Testis (tissue), 3 donors: ENCODE data around the gene IFT25. TPM values are rescaled to one million over a fixed set of nuclear protein-coding genes. Genes with fewer than 3 reads are reported as not detected.

Experiments used
- DNase-seq: peaks from one replicate; pipeline ENCODE4 v3.0.0-alpha.2; 2019
- H3K27ac ChIP-seq, 2 donors: fragments of 200-600 bp; sonication (generic); one replicate each; pipeline ENCODE4 v1.5.1; 2019
- H3K27me3 ChIP-seq: fragments of 200-600 bp; sonication (generic); one replicate; pipeline ENCODE4 v1.5.1; 2019
- H3K36me3 ChIP-seq: fragments of 200-600 bp; sonication (generic); one replicate; pipeline ENCODE4 v1.5.1; 2017; ENCODE audit warnings: low read depth; ENCODE audit errors: missing control alignments
- H3K4me1 ChIP-seq: fragments of 200-600 bp; sonication (generic); one replicate; pipeline ENCODE4 v1.5.1; 2019
- H3K4me3 ChIP-seq, 2 donors: fragments of 200-600 bp; sonication (generic); one replicate each; pipeline ENCODE4 v1.5.1; 2017 to 2019
- H3K9me3 ChIP-seq: fragments of 200-600 bp; sonication (generic); one replicate; pipeline ENCODE4 v1.5.1; 2017
- POLR2A ChIP-seq: fragments of 450-650 bp; IDR thresholded peaks from one replicate; pipeline ENCODE4 v1.6.1; 2017; ENCODE audit warnings: antibody characterized with exemption, mild to moderate bottlenecking, moderate library complexity
- WGBS, 2 donors: methylation state at CpG; one replicate each; pipeline ENCODE4 v1.1.5; 2018; 5-methylcytosine and 5-hydroxymethylcytosine counted together
- intact Hi-C: fragments of 100-400 bp; cut with DNase I; formaldehyde crosslinking; loops from one replicate; pipeline ENCODE4 v1.15.1; 2023; ENCODE audit warnings: low total_unique reads
- polyA plus RNA-seq: library from polyadenylated mRNA; stranded (reverse); fragments of 350-450 nt; fragmentation: Illumina TruSeq; extraction: RNeasy Lipid Tissue Mini Kit (QIAGEN cat#74804); gene quantifications from one replicate; pipeline ENCODE4 v1.2.3, GENCODE V29; 2014; ENCODE audit warnings: low read depth, low replicate concordance; ENCODE audit not compliant: insufficient read depth
- total RNA-seq, 2 donors: library from RNA; depleted of rRNA; stranded (reverse); fragments of >200 nt; gene quantifications; one replicate each; pipeline ENCODE4 v1.2.3, GENCODE V29; 2016
- TF ChIP-seq, protein P1 (sequence below), 3 experiments: fragments of 450-650 bp in 2 of 3; fragments of 200-600 bp in 1 of 3; sonication (generic) in 1 of 3; IDR thresholded peaks; one replicate each; pipeline ENCODE4 v1.5.1; 2016 to 2019; ENCODE audit warnings: antibody characterized with exemption in 3 of 3, mild to moderate bottlenecking in 2 of 3, moderate library complexity in 1 of 3

The IFT25 gene
- total and polyA plus RNA-seq, 3 donors from 2014 or later = 28.1 to 43.7 (median 34.1) TPM

DNA sequence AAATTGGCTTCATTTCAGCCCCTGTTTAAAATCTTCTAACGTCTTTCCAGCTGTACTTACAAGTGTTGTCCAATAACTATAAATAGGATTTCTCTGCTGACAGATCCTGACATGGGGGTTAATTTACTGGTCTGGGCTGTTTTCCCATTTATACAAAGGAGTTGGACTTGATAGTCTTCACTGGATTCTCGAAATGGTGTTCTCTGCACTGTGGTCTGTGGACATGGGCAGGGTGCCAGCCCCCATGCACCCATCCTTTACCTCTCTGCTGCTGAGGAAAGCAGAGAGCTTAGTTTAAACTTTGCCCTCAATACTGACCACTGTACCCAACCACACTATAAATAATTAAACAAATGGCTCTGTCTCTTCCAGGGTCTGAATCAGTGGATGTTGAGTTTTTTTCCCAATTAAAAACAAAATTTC lies 46.3 kb downstream of the IFT25 start:
- no peak for DNase-seq
- Histone ChIP-seq H3K4me3 (no peak overlapping the region), H3K27ac (no peak overlapping the region), H3K9me3 (no peaks in the 10 kb centered on the region), H3K36me3 (no peaks in the 10 kb centered on the region), H3K4me1 (no peaks in the 10 kb centered on the region), H3K27me3 (no peaks in the 10 kb centered on the region)
- 28 to 36% methylated on average over 2 of the region's 2 CpGs for WGBS, 2 donors
- intact Hi-C loops = no loop called here
- TF ChIP-seq, protein P1, sequence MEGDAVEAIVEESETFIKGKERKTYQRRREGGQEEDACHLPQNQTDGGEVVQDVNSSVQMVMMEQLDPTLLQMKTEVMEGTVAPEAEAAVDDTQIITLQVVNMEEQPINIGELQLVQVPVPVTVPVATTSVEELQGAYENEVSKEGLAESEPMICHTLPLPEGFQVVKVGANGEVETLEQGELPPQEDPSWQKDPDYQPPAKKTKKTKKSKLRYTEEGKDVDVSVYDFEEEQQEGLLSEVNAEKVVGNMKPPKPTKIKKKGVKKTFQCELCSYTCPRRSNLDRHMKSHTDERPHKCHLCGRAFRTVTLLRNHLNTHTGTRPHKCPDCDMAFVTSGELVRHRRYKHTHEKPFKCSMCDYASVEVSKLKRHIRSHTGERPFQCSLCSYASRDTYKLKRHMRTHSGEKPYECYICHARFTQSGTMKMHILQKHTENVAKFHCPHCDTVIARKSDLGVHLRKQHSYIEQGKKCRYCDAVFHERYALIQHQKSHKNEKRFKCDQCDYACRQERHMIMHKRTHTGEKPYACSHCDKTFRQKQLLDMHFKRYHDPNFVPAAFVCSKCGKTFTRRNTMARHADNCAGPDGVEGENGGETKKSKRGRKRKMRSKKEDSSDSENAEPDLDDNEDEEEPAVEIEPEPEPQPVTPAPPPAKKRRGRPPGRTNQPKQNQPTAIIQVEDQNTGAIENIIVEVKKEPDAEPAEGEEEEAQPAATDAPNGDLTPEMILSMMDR (IDR thresholded peaks at IDR 0.05) = no peak
- no peak for TF ChIP-seq POLR2A

DNA sequence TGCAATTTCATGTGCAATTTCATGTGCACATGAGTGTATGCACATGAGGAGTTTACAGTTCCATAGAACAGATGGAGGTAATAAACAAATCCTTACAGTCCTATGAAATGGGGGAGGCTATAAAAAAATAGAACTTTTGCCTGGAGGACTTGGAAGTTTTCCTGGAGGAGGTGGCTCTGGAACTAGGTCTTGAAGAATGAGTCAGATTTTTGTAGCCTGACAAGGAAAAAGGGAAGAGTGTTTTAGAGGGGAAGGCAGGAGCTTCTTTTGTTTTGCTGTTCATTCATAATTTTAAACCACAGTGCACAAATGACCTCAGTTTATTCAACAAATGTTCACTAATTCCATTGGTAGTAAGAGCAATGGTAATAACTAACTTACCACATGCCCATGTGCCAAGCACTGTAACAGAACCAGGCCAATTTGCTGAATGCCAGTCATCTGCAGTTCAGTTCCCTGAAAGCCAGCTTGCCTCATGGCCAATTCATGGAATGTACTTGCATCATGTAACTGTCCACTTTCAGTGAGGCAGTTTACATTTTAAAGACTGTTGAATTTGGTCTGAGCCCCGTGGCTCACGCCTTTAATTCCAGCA lies 48.8 kb downstream of the IFT25 start:
- no peaks in the 10 kb centered on the region for H3K27me3 ChIP-seq
- no peaks in the 10 kb centered on the region for H3K36me3 ChIP-seq
- intact Hi-C loops = no loop called here
- H3K4me3 ChIP-seq = no peak overlapping the region
- H3K27ac ChIP-seq = no peak overlapping the region
- H3K9me3 ChIP-seq = no peaks in the 10 kb centered on the region
- no peak for DNase-seq
- WGBS, 2 donors = 83 to 93% methylated on average over 2 of the region's 2 CpGs
- H3K4me1 ChIP-seq = no peaks in the 10 kb centered on the region
- TF ChIP-seq POLR2A = no peak
- TF ChIP-seq, protein P1 (IDR thresholded peaks at IDR 0.05) = no peak

DNA sequence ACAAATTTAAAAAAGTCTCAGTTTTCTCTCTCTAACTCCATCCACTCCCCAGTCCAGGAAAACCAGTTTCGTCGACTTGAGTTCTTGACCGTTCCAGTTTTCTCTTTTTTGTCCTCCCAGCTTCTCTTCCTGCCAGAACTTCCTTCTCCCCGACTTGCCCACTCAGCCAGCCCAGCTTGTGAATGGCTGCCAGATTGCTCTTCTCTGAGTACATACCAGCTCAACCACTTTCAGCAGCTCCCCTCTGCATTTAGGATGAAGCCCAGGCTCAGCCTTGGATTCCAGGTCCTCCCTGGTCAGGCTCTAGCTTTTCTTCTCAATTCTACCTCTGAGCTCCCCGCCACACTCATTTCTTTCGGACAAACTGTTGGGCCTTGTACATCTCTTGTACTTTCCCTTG lies 50.1 kb downstream of the IFT25 start:
- DNase-seq = no peak
- no peak overlapping the region for H3K27ac ChIP-seq
- no peaks in the 10 kb centered on the region for H3K4me1 ChIP-seq

DNA sequence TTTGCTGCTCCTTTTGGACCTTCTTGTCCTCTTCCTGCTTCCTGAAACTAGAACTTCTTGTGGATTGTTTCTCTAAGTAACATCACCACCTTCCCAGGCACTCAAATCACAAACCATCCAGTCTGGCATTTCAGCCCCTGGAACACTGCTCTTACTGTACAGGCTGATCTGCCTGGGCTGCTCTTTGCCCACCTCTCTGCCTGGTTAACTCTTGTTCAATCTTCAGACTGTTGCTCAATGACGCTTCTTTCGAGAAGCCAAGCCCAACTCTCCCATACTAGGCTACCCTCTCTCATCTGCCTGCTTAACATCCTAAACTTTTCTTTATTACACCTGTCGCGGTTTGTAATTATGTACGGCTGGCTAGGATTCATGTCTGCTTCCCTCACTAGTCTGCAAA lies 50.9 kb downstream of the IFT25 start:
- Histone ChIP-seq H3K9me3 (no peaks in the 10 kb centered on the region), H3K4me1 (no peaks in the 10 kb centered on the region), H3K27me3 (no peaks in the 10 kb centered on the region), H3K4me3 (no peak overlapping the region), H3K36me3 (no peaks in the 10 kb centered on the region), H3K27ac (no peak overlapping the region)
- TF ChIP-seq, protein P1 (IDR thresholded peaks at IDR 0.05) = no peak
- TF ChIP-seq POLR2A = no peak
- no peak for DNase-seq
- 94 to 96% methylated on average over 5 of the region's 5 CpGs for whole genome bisulfite sequencing, 2 donors
- intact Hi-C loops = no loop called here

More for the DNA sequence above, 50.1 kb downstream of the IFT25 start:
- no peaks in the 10 kb centered on the region for H3K27me3 ChIP-seq
- TF ChIP-seq POLR2A = no peak
- TF ChIP-seq, protein P1 (IDR thresholded peaks at IDR 0.05) = no peak
- no peaks in the 10 kb centered on the region for H3K9me3 ChIP-seq
- no peak overlapping the region for H3K4me3 ChIP-seq
- H3K36me3 ChIP-seq = no peaks in the 10 kb centered on the region
- WGBS, 2 donors = 91 to 92% methylated on average over 6 of the region's 6 CpGs
- intact Hi-C loops = no loop called here

DNA sequence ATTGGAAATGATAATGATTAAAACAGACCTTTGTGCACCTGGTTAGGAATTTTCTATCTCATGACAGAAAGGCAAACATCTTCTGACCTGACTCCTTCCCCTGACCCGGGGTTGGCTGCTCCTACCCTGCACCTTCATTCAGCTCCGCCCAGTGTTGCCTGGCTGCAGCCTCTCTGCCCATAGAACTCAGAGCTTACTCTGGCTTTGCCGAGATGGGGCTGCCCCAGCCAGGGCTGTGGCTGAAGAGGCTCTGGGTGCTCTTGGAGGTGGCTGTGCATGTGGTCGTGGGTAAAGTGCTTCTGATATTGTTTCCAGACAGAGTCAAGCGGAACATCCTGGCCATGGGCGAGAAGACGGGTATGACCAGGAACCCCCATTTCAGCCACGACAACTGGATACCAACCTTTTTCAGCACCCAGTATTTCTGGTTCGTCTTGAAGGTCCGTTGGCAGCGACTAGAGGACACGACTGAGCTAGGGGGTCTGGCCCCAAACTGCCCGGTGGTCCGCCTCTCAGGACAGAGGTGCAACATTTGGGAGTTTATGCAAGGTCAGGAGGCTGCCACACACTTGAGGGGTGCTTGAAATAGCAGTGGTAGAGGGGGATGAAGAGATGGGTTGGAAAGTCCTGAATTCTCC lies 51.4 kb downstream of the IFT25 start, which contains the start of gene DIO1:
TSS of gene DIO1 (plus strand) at position 189 of the 638 bp plus-strand sequence. CDS start at position 213, 24 bp downstream.
- Histone ChIP-seq H3K4me3 (no peak within 1 kb of the TSS), H3K9me3 (no peaks in the 10 kb centered on the region), H3K27ac (no peak within 1 kb of the TSS), H3K4me1 (no peaks in the 10 kb centered on the region), H3K36me3 (no peaks in the 10 kb centered on the region), H3K27me3 (no peaks in the 10 kb centered on the region)
- intact Hi-C loops = no loop called here
- TF ChIP-seq, protein P1 (IDR thresholded peaks at IDR 0.05) = no peak
- 81 to 87% methylated on average over 8 to 14 of the region's 14 CpGs for WGBS, 2 donors
- no peak for DNase-seq
